Thyroid gland (tissue), 4 donors: ENCODE measurements around the gene HOXD3. TPM values are rescaled to one million over a fixed set of nuclear protein-coding genes. Genes with fewer than 3 reads are reported as not detected.

Experiments used
- DNase-seq, 2 donors: peaks; one replicate each; pipeline ENCODE4 v3.0.0-alpha.2; 2019
- H3K27ac ChIP-seq, 3 donors: fragments of 200-600 bp; sonication (generic); 1 replicate in 2 of 3; 2 replicates in 1 of 3; pipeline ENCODE4 v1.5.1; 2016 to 2019; ENCODE audit warnings: mild to moderate bottlenecking in 1 of 3, moderate library complexity in 1 of 3
- H3K27me3 ChIP-seq: fragments of 200-600 bp; sonication (generic); one replicate; pipeline ENCODE4 v1.5.1; 2019
- H3K36me3 ChIP-seq, 2 donors: fragments of 200-600 bp; sonication (generic); one replicate each; pipeline ENCODE4 v1.5.1; 2016 to 2019
- H3K4me1 ChIP-seq, 2 donors: fragments of 200-600 bp; sonication (generic); one replicate each; pipeline ENCODE4 v1.5.1; 2017 to 2019
- H3K4me3 ChIP-seq, 3 donors: fragments of 200-600 bp; sonication (generic); replicated peaks in 1 of 3; 1 replicate in 2 of 3; 2 replicates in 1 of 3; pipeline ENCODE4 v1.5.1; 2016; ENCODE audit warnings: mild to moderate bottlenecking in 1 of 3
- H3K9me3 ChIP-seq: fragments of 200-600 bp; sonication (generic); one replicate; pipeline ENCODE4 v1.5.1; 2017
- POLR2A ChIP-seq, 2 donors: fragments of 450-650 bp; IDR thresholded peaks; one replicate each; pipeline ENCODE4 v1.6.1; 2017; ENCODE audit warnings: antibody characterized with exemption in 2 of 2, mild to moderate bottlenecking in 2 of 2, moderate library complexity in 1 of 2
- WGBS, 2 donors: methylation state at CpG; one replicate each; pipeline ENCODE4 v1.1.5; 2017; 5-methylcytosine and 5-hydroxymethylcytosine counted together
- intact Hi-C: fragments of 100-400 bp; cut with DNase I; formaldehyde crosslinking; loops from one replicate; pipeline ENCODE4 v1.15.1; 2023
- total RNA-seq, 4 donors: library from RNA; depleted of rRNA; stranded (reverse); fragments of >200 nt; gene quantifications; one replicate each; pipeline ENCODE4 v1.2.3, GENCODE V29; 2016
- TF ChIP-seq, protein P1 (sequence below), 6 experiments: fragments of 200-600 bp in 3 of 6; fragments of 450-650 bp in 3 of 6; sonication (generic) in 3 of 6; IDR thresholded peaks; one replicate each; pipeline ENCODE4 v1.5.1; 2016 to 2019; ENCODE audit warnings: antibody characterized with exemption in 6 of 6, mild to moderate bottlenecking in 2 of 6, inconsistent platforms in 1 of 6, moderate library complexity in 1 of 6

The HOXD3 gene
- total RNA-seq, 4 donors from 2014 or later, result 0.75 to 5.0 (median 3.1) TPM

DNA sequence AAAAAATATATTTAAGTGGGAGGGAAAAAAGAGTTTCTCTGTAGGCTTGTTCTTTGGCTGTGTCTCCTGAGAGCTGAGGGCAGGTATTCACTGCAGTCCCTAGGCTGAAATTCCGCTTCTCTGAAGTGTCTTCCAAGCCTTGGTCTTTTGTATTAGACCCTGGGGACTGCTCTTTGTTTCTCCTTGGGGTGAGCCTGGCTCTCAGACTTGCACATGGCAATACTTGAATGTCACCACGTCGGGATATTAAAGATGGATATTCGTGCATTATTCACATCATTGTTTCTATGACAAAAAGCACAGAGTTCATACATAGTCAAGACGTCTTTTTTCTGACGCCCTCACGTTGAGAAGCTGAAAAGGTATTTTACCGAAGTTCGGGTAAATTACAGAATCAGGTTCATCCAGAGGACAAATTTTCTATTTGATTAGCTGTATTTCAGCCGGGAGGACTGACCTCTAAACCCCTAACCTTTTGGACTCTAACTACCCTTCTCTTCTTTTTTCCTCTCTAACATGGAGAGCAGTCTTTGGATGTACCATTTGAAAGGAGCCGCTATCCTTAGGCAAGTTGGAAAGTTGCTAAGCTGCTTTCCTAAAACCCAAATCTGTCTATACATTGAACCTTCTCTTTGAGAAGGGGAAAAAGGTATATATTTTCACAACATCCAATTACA lies 2.4 kb upstream of the HOXD3 start:
- Histone ChIP-seq H3K4me3 (no peak overlapping the region), H3K9me3 (no peaks in the 10 kb centered on the region), H3K27ac (no peak overlapping the region), H3K36me3 (no peaks in the 10 kb centered on the region), H3K27me3 (peaks cover 74% of the 10 kb centered on the region), H3K4me1 (peaks cover 5 to 19% of the 10 kb centered on the region in 2 donors)
- TF ChIP-seq POLR2A (IDR thresholded peaks at IDR 0.05), result no peak
- TF ChIP-seq, protein P1, sequence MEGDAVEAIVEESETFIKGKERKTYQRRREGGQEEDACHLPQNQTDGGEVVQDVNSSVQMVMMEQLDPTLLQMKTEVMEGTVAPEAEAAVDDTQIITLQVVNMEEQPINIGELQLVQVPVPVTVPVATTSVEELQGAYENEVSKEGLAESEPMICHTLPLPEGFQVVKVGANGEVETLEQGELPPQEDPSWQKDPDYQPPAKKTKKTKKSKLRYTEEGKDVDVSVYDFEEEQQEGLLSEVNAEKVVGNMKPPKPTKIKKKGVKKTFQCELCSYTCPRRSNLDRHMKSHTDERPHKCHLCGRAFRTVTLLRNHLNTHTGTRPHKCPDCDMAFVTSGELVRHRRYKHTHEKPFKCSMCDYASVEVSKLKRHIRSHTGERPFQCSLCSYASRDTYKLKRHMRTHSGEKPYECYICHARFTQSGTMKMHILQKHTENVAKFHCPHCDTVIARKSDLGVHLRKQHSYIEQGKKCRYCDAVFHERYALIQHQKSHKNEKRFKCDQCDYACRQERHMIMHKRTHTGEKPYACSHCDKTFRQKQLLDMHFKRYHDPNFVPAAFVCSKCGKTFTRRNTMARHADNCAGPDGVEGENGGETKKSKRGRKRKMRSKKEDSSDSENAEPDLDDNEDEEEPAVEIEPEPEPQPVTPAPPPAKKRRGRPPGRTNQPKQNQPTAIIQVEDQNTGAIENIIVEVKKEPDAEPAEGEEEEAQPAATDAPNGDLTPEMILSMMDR (IDR thresholded peaks at IDR 0.05), result no peak
- 20 to 41% methylated on average over 11 of the region's 11 CpGs for WGBS, 2 donors
- intact Hi-C loops, result no loop called here
- DNase-seq, result no peak

DNA sequence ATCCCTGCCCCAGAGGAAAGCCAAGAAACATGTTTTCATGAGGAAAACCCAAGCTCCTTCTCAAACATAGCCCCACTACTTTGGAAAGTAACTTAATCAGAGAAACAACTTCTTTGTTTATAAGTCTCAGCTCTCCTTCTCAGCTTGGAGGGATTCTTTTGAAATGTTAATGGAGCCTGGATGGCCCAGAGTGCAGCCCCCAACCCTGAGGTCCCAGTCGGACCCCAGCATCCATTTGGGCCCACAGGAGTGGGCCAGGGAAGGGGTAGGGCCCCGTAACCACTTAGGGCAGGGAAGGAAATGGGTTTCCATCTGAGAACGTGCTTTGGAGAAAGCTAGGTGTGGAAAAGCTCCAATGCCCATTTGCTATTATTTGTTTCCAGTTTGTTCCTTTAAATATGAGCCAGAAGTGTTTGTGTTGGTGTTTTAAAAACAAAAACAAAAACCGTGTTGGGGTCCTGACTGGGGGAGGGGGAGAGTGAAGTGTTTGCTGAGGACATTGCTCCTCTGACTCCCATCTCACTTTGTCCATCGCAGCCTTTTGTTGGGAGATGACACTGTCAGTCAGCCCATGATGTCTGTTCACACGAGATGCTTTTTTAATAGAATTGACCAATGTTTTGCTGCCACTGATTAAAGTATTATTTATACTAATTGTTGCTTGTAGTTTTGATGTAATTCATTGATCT lies 1.6 kb upstream of the HOXD3 start:
- no peak overlapping the region for H3K4me3 ChIP-seq
- peaks cover 7 to 25% of the 10 kb centered on the region in 2 donors for H3K4me1 ChIP-seq
- H3K27me3 ChIP-seq, result peaks cover 74% of the 10 kb centered on the region
- H3K36me3 ChIP-seq, result no peaks in the 10 kb centered on the region
- intact Hi-C loops, result no loop called here
- H3K9me3 ChIP-seq, result no peaks in the 10 kb centered on the region
- TF ChIP-seq, protein P1 (IDR thresholded peaks at IDR 0.05), result no peak
- no peak for TF ChIP-seq POLR2A (IDR thresholded peaks at IDR 0.05)
- 13 to 29% methylated on average over 6 of the region's 6 CpGs for WGBS, 2 donors
- no peak overlapping the region for H3K27ac ChIP-seq
- DNase-seq, result no peak

DNA sequence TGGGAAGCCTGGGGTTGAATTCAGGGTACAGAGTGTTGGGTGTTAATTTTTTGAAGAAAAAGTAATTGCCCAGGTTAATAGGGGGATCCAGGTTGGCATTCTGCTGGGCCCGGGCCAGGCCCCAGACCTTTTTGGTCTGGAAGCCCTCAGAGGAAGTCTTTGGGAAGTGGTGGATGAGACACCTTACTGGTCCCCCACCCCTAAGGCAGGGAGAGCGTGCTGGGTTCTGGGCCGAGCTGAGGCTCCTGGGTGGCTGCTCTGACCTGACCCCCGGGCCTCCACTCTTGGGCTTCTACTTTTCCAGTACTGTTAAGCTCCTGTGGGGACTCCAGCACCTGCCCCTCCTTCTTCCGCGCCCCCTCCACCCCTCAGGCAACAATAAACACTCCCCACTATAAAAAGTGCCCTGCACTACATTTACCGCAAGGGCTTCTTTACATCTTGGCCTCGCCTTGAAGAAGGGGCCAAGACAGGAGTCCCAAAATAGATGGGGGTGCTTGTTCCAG lies 753 bp upstream of the HOXD3 start:
- peaks cover 7 to 32% of the 10 kb centered on the region in 2 donors for H3K4me1 ChIP-seq
- TF ChIP-seq POLR2A (IDR thresholded peaks at IDR 0.05), result no peak
- TF ChIP-seq, protein P1 (IDR thresholded peaks at IDR 0.05), result no peak
- H3K27me3 ChIP-seq, result peaks cover 72% of the 10 kb centered on the region

DNA sequence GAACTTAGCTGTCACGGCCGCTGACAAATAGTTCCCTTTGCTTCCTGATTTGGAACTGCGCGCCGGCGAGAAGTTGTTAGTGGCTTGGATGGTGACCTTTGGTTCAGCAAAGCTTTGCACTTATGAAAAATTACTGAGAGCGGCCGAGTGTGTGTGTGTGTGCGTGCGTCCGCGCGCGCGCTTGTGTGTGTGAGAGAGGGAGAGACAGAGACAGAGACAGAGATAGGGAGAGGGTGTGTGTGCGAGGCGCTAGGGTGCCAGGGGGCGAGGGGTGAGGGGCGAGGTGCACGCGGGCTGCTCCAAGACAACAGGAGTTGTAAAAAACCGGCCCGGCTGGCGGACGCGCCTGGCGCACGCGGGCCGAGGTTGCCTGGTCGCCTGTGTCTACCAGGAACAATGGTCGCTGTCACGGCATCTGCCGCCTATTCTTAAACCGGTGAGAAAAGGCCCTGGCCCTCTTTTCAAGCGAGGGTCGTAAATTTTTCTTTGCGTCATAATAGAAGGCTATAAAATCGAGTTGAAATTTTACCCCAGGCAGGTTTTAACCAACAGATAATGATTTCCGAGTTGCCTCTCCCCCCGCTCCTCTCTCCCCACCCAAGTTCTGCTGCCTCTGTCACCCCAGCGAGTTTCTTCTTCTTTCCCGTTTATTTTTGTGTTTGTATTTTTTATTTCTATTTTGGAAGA lies 535 bp downstream of the HOXD3 start:
- Histone ChIP-seq H3K27me3 (peaks cover 66% of the 10 kb centered on the region), H3K36me3 (no peaks in the 10 kb centered on the region), H3K4me1 (peaks cover 7 to 27% of the 10 kb centered on the region in 2 donors), H3K4me3 (no peak overlapping the region), H3K9me3 (no peaks in the 10 kb centered on the region), H3K27ac (no peak overlapping the region)
- intact Hi-C loops, result no loop called here
- WGBS, 2 donors, result 6 to 17% methylated on average over 43 of the region's 43 CpGs
- no peak for DNase-seq
- TF ChIP-seq, protein P1 (IDR thresholded peaks at IDR 0.05), result no peak
- no peak for TF ChIP-seq POLR2A (IDR thresholded peaks at IDR 0.05)

More for the DNA sequence above, 753 bp upstream of the HOXD3 start:
- 21 to 45% methylated on average over 8 of the region's 8 CpGs for WGBS, 2 donors
- DNase-seq, result no peak
- H3K36me3 ChIP-seq, result no peaks in the 10 kb centered on the region
- no peak overlapping the region for H3K27ac ChIP-seq
- no peaks in the 10 kb centered on the region for H3K9me3 ChIP-seq
- intact Hi-C loops, result no loop called here
- H3K4me3 ChIP-seq, result no peak overlapping the region
